SK-N-MC (cell line): Measurements from ENCODE around the gene TAAR9.

Experiments
- EZH2 ChIP-seq: fragments of 200-600 bp; sonication (generic); IDR thresholded peaks from one replicate; pipeline ENCODE4 v1.6.1; 2017; ENCODE audit warnings: antibody characterized with exemption
- FOXP2 ChIP-seq: optimal IDR thresholded peaks from 2 replicates; pipeline ENCODE3; 2011; ENCODE audit warnings: mild to moderate bottlenecking, moderate library complexity; ENCODE audit not compliant: insufficient read depth; ENCODE audit errors: extremely low read length, control extremely low read depth
- POLR2AphosphoS5 ChIP-seq: IDR thresholded peaks from 2 replicates; pipeline ENCODE4 v1.6.1; 2012; ENCODE audit warnings: mild to moderate bottlenecking, low read depth, low read length, borderline replicate concordance

DNA sequence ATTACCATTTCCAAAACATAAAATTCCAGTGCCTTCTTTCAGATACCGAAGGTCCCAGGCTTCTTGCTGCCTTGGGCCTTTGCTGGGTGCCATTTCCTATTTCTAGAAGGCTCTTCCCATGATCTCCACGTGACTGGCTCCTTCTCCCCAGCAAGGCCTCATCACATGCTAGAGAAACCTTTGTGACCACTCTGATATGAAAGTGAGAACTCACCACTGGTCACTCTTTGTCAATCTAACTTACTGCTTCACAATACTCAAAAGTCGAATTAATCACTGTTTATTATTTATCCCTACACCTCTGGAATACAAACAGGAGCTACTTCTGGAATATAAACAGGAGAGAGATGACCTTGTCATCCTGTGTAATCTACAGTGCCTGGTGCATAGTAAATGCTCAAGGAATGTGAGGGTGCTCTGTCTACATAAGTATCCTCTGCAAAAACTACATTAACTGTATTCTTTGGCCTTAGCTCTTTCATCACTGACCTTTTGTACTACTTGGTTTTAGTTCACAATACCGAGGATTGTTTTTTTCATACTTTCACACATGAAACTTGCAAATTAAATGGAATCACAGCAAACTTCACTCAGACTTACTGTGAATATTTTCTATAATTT lies 26.8 kb upstream of the TAAR9 start:
- TF ChIP-seq POLR2AphosphoS5 = no peak
- TF ChIP-seq EZH2 = no peak
- TF ChIP-seq FOXP2 = no peak
